IMR-90 (cell line): ENCODE results near the gene KPNA5. TPM values are rescaled to one million over a fixed set of nuclear protein-coding genes. Genes with fewer than 3 reads are reported as not detected.

Experiments used
- ATAC-seq: fragments of 200-7000 bp; cut with Tn5 transposase; 2 replicates; pipeline ENCODE4 v1.9.1; 2020; ENCODE audit warnings: low read depth, mild to moderate bottlenecking, moderate library complexity
- BruUV-seq: library from RNA; stranded (reverse); fragments of 400-500 nt; replicated peaks from 2 replicates; lab custom pipeline; 2021; lab: Mats Ljungman, UMichigan
- CTCF ChIA-PET: fragments of 300-600 bp; formaldehyde crosslinking; extraction: SDS; loops from one replicate; lab custom pipeline; 2021; ENCODE audit warnings: antibody characterized with exemption; lab: Yijun Ruan, JAX
- POLR2A ChIA-PET: fragments of 300-600 bp; sonication (Branson Sonifier 250); formaldehyde crosslinking; loops from one replicate; lab custom pipeline; 2022; ENCODE audit warnings: antibody characterized with exemption; ENCODE audit not compliant: unreplicated experiment; lab: Charles Lee
- DNase-seq: peaks from one replicate; pipeline ENCODE4 v3.0.0; 2013
- H2AFZ ChIP-seq: replicated peaks from 2 replicates; pipeline ENCODE3; 2013; ENCODE audit warnings: low read length, mild to moderate bottlenecking; ENCODE audit not compliant: poor library complexity
- H2AK5ac ChIP-seq: 2 replicates; pipeline ENCODE4 v1.6.1; 2013; ENCODE audit warnings: low read depth, low read length, inconsistent platforms
- H2AK9ac ChIP-seq: replicated peaks from 2 replicates; pipeline ENCODE3; 2013; ENCODE audit warnings: mild to moderate bottlenecking, low read depth, low read length, moderate library complexity; ENCODE audit not compliant: poor library complexity
- H2BK120ac ChIP-seq: 2 replicates; pipeline ENCODE4 v1.6.1; 2013; ENCODE audit warnings: low read depth, low read length, inconsistent platforms
- H2BK15ac ChIP-seq: 3 replicates; pipeline ENCODE4 v1.6.1; 2013; ENCODE audit warnings: low read depth, low read length, inconsistent platforms
- H2BK20ac ChIP-seq: 2 replicates; pipeline ENCODE4 v1.6.1; 2013; ENCODE audit warnings: low read depth, mild to moderate bottlenecking, inconsistent platforms, low read length, moderate library complexity
- H2BK5ac ChIP-seq: 2 replicates; pipeline ENCODE4 v1.6.1; 2013; ENCODE audit warnings: mild to moderate bottlenecking, low read depth, low read length, inconsistent platforms; ENCODE audit not compliant: poor library complexity, severe bottlenecking
- H3K14ac ChIP-seq: replicated peaks from 2 replicates; pipeline ENCODE4 v1.6.1; 2013; ENCODE audit warnings: low read depth, low read length, inconsistent platforms
- H3K18ac ChIP-seq: 2 replicates; pipeline ENCODE4 v1.6.1; 2013; ENCODE audit warnings: low read depth, low read length, control low read depth
- H3K23ac ChIP-seq: 2 replicates; pipeline ENCODE4 v1.6.1; 2013; ENCODE audit warnings: low read depth, low read length, inconsistent platforms
- H3K27ac ChIP-seq: 2 replicates; pipeline ENCODE4 v1.5.1; 2013; ENCODE audit warnings: mild to moderate bottlenecking, control low read depth, low read length; ENCODE audit not compliant: insufficient read depth
- H3K27me3 ChIP-seq: 2 replicates; pipeline ENCODE4 v1.6.1; 2013; ENCODE audit warnings: low read length; ENCODE audit not compliant: control insufficient read depth, insufficient read depth
- H3K36me3 ChIP-seq: 2 replicates; pipeline ENCODE4 v1.6.1; 2013; ENCODE audit warnings: low read length, mixed read lengths; ENCODE audit not compliant: control insufficient read depth, insufficient read depth
- H3K4ac ChIP-seq: 2 replicates; pipeline ENCODE4 v1.6.1; 2013; ENCODE audit warnings: low read depth, low read length, inconsistent platforms
- H3K4me1 ChIP-seq: 2 replicates; pipeline ENCODE4 v1.6.1; 2013; ENCODE audit warnings: low read length, mixed read lengths; ENCODE audit not compliant: control insufficient read depth, insufficient read depth
- H3K4me2 ChIP-seq: 2 replicates; pipeline ENCODE4 v1.6.1; 2013; ENCODE audit warnings: low read depth, mild to moderate bottlenecking, control low read depth, low read length, moderate library complexity
- H3K4me3 ChIP-seq: 2 replicates; pipeline ENCODE4 v1.5.1; 2013; ENCODE audit warnings: low read depth, mild to moderate bottlenecking, control low read depth, low read length, moderate library complexity; ENCODE audit not compliant: insufficient read depth
- H3K56ac ChIP-seq: 2 replicates; pipeline ENCODE4 v1.6.1; 2013; ENCODE audit warnings: low read length, inconsistent platforms; ENCODE audit not compliant: insufficient read depth; ENCODE audit errors: extremely low read depth
- H3K79me1 ChIP-seq, 2 experiments: 2 replicates each; pipeline ENCODE4 v1.6.1; 2013; ENCODE audit warnings: low read length in 2 of 2, inconsistent platforms in 1 of 2, low read depth in 1 of 2
- H3K9ac ChIP-seq: 2 replicates; pipeline ENCODE4 v1.6.1; 2013; ENCODE audit warnings: low read depth, low read length, control low read depth
- H3K9me1 ChIP-seq: 2 replicates; pipeline ENCODE4 v1.6.1; 2013; ENCODE audit warnings: low read length, inconsistent platforms; ENCODE audit not compliant: insufficient read depth
- H3K9me3 ChIP-seq: 2 replicates; pipeline ENCODE4 v1.6.1; 2013; ENCODE audit warnings: low read length; ENCODE audit not compliant: control insufficient read depth, insufficient read depth
- H4K20me1 ChIP-seq: 2 replicates; pipeline ENCODE4 v1.6.1; 2013; ENCODE audit warnings: low read length, inconsistent platforms; ENCODE audit not compliant: insufficient read depth
- H4K5ac ChIP-seq: 2 replicates; pipeline ENCODE4 v1.6.1; 2013; ENCODE audit warnings: mild to moderate bottlenecking, low read depth, low read length, control low read depth
- H4K8ac ChIP-seq, 2 experiments: 2 replicates each; pipeline ENCODE4 v1.6.1; 2013; ENCODE audit warnings: low read depth in 2 of 2, low read length in 2 of 2, control low read depth in 1 of 2, inconsistent platforms in 1 of 2
- H4K91ac ChIP-seq: 2 replicates; pipeline ENCODE4 v1.6.1; 2013; ENCODE audit warnings: low read depth, low read length, inconsistent platforms; ENCODE audit not compliant: insufficient read depth
- BHLHE40 ChIP-seq: fragments of 150-350 bp; IDR thresholded peaks from 2 replicates; pipeline ENCODE4 v1.6.1; 2016; ENCODE audit warnings: mild to moderate bottlenecking, low read depth, low read length
- CEBPB ChIP-seq: IDR thresholded peaks from 2 replicates; pipeline ENCODE4 v1.6.1; 2012; ENCODE audit warnings: low read depth, low read length, improper control_type of control experiment
- CHD1 ChIP-seq: IDR thresholded peaks from 2 replicates; pipeline ENCODE4 v1.6.1; 2012; ENCODE audit warnings: low read depth, low read length, improper control_type of control experiment
- CTCF ChIP-seq: conservative IDR thresholded peaks from 2 replicates; pipeline ENCODE4 v1.5.1; 2012; ENCODE audit warnings: mild to moderate bottlenecking, low read depth, low read length, improper control_type of control experiment
- FOS ChIP-seq: fragments of 150-350 bp; IDR thresholded peaks from 2 replicates; pipeline ENCODE4 v1.6.1; 2016; ENCODE audit warnings: low read depth, low read length
- MAFK ChIP-seq: IDR thresholded peaks from 2 replicates; pipeline ENCODE4 v1.6.1; 2012; ENCODE audit warnings: low read depth, low read length, improper control_type of control experiment
- MAZ ChIP-seq: IDR thresholded peaks from 2 replicates; pipeline ENCODE4 v1.6.1; 2012; ENCODE audit warnings: low read depth, mild to moderate bottlenecking, low read length, improper control_type of control experiment, moderate library complexity, borderline replicate concordance
- NFE2L2 ChIP-seq: fragments of 150-350 bp; IDR thresholded peaks from 2 replicates; pipeline ENCODE4 v1.6.1; 2016; ENCODE audit warnings: low read depth, mild to moderate bottlenecking, low read length
- POLR2A ChIP-seq: IDR thresholded peaks from 2 replicates; pipeline ENCODE4 v1.6.1; 2012; ENCODE audit warnings: mild to moderate bottlenecking, low read depth, low read length
- RAD21 ChIP-seq: IDR thresholded peaks from 2 replicates; pipeline ENCODE4 v1.6.1; 2012; ENCODE audit warnings: low read length, improper control_type of control experiment
- RCOR1 ChIP-seq: IDR thresholded peaks from 2 replicates; pipeline ENCODE4 v1.6.1; 2012; ENCODE audit warnings: mild to moderate bottlenecking, low read length, improper control_type of control experiment; ENCODE audit not compliant: insufficient replicate concordance
- RFX5 ChIP-seq: IDR thresholded peaks from 2 replicates; pipeline ENCODE4 v1.8.0; 2012; ENCODE audit warnings: low read depth, mild to moderate bottlenecking, low read length, moderate library complexity
- SMC3 ChIP-seq: fragments of 150-350 bp; IDR thresholded peaks from 2 replicates; pipeline ENCODE4 v1.6.1; 2016; ENCODE audit warnings: low read depth, mild to moderate bottlenecking, antibody characterized with exemption, low read length, moderate library complexity
- USF2 ChIP-seq: fragments of 150-350 bp; IDR thresholded peaks from 2 replicates; pipeline ENCODE4 v1.6.1; 2017; ENCODE audit warnings: mild to moderate bottlenecking, antibody characterized with exemption, low read length, low read depth
- dilution Hi-C: fragments of 300-500 bp; cut with HindIII; formaldehyde crosslinking; loops from one replicate; pipeline ENCODE4 v1.14.3; 2018; ENCODE audit warnings: low sequenced_read_pairs; ENCODE audit not compliant: unreplicated experiment
- in situ Hi-C: fragments of 300-500 bp; cut with MboI; formaldehyde crosslinking; loops from 3 replicates; pipeline ENCODE4 v1.14.3; 2019; ENCODE audit warnings: low sequenced_read_pairs, inconsistent platforms, mixed read lengths
- intact Hi-C: fragments of 100-400 bp; cut with micrococcal nuclease; formaldehyde crosslinking; loops from 2 replicates; pipeline ENCODE4 v1.10.0; 2022
- polyA plus RNA-seq, 3 experiments: library from polyadenylated mRNA; depleted of rRNA; stranded (reverse); fragments of >200 nt; gene quantifications; 2 replicates each; pipeline ENCODE4 v1.2.3, GENCODE V29; 2012; ENCODE audit warnings: low replicate concordance in 1 of 3
- total RNA-seq: library from RNA; depleted of rRNA; stranded (reverse); fragments of >200 nt; gene quantifications from 2 replicates; pipeline ENCODE4 v1.2.3, GENCODE V29; 2012
- TF ChIP-seq, protein P1 (sequence below): fragments of 150-350 bp; IDR thresholded peaks from 2 replicates; pipeline ENCODE4 v1.6.1; 2016; ENCODE audit warnings: low read depth, mild to moderate bottlenecking, low read length, moderate library complexity, borderline replicate concordance

The KPNA5 gene
- total and polyA plus RNA-seq, 2 of the 4 experiments (the other 2 are of a cell fraction): 2.2 to 5.9 TPM

GRCh38 chr6:116697480-116697879 is 16.5 kb downstream of the KPNA5 start:
- H4K8ac ChIP-seq: no peak overlapping the region
- H3K18ac ChIP-seq: no peak overlapping the region
- no TSS peak for BruUV-seq
- no peak overlapping the region for H3K14ac ChIP-seq
- H2AFZ ChIP-seq: no peak overlapping the region
- in situ Hi-C loops (no loop called here), intact Hi-C loops (no loop called here), dilution Hi-C loops (no loop called here)
- no peak overlapping the region for H3K56ac ChIP-seq
- no peaks in the 10 kb centered on the region for H3K4me1 ChIP-seq
- TF ChIP-seq RFX5: no peak
- no peak for TF ChIP-seq CHD1
- TF ChIP-seq CEBPB: no peak
- TF ChIP-seq NFE2L2: no peak
- TF ChIP-seq POLR2A: no peak
- no peak for TF ChIP-seq USF2
- no peak for TF ChIP-seq RAD21
- TF ChIP-seq MAFK: no peak
- TF ChIP-seq SMC3: no peak
- no peak for TF ChIP-seq CTCF
- TF ChIP-seq FOS: no peak
- TF ChIP-seq, protein P1, sequence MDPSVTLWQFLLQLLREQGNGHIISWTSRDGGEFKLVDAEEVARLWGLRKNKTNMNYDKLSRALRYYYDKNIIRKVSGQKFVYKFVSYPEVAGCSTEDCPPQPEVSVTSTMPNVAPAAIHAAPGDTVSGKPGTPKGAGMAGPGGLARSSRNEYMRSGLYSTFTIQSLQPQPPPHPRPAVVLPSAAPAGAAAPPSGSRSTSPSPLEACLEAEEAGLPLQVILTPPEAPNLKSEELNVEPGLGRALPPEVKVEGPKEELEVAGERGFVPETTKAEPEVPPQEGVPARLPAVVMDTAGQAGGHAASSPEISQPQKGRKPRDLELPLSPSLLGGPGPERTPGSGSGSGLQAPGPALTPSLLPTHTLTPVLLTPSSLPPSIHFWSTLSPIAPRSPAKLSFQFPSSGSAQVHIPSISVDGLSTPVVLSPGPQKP: no peak
- no peak for TF ChIP-seq BHLHE40
- no peak for TF ChIP-seq MAZ
- TF ChIP-seq RCOR1: no peak
- no peak overlapping the region for H2BK5ac ChIP-seq
- H2BK20ac ChIP-seq: no peak overlapping the region
- H2AK9ac ChIP-seq: no peak overlapping the region
- CTCF ChIA-PET: no interaction called here
- DNase-seq: no peak
- peaks cover 3 to 9% of the 10 kb centered on the region in 2 experiments; a peak in 3 of 4 replicates for H3K79me1 ChIP-seq
- POLR2A ChIA-PET: no interaction called here
- no peak overlapping the region for H3K27ac ChIP-seq
- no peak overlapping the region for H4K5ac ChIP-seq
- H2BK120ac ChIP-seq: no peak overlapping the region
- H3K23ac ChIP-seq: no peak overlapping the region
- H3K4me3 ChIP-seq: no peak overlapping the region
- H4K20me1 ChIP-seq: no peaks in the 10 kb centered on the region; the same call in 1 of the 2 replicates
- H2BK15ac ChIP-seq: no peak overlapping the region
- H3K36me3 ChIP-seq: peaks cover 4% of the 10 kb centered on the region
- H2AK5ac ChIP-seq: no peak overlapping the region
- ATAC-seq: no peak
- no peaks in the 10 kb centered on the region for H3K27me3 ChIP-seq
- no peak overlapping the region for H3K4ac ChIP-seq
- H3K9me3 ChIP-seq: no peaks in the 10 kb centered on the region
- H4K91ac ChIP-seq: no peak overlapping the region
- no peak overlapping the region for H3K9ac ChIP-seq
- H3K4me2 ChIP-seq: no peak overlapping the region
- H3K9me1 ChIP-seq: no peaks in the 10 kb centered on the region
